ENCODE data around the gene SMLR1.

The SMLR1 gene

DNA sequence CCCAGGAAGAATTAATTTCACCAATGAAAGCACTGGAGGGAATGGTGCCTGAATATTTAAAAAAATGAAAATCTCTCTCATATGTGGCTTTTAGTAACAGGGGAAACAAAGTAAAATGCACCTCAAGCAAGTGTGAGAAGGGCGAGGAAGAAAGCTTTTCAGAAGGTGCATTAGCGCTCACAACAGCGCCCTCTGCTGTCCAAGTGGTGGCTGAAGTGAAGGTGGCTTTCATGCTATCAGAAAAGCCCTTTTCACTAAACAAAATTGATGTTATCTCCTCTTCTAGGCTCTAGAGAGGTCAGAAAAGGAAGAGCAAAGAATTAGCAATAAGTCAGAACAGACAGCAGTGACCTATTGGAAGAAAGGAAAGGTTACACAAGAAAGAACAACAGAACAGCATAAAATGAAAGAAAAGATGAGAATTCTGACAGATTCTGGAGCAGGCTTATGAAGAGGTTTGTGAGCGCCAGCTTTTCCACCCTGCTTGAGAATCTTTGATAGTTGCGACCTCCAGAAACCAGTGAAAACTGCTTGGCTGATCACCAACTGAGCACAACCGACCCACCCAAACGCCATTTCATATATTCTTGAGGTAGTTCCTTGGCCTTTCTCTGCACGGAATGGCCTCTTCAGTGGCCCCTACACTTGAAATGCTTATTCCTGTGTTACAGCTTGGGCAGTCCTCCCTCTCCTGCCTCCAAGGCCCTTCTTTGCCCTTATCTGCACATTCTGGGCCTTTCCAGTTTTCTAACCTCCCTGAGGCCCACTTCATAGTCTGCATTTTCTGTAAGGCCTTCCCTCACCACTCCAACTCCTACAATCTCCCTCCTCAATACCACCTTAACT, 45.3 kb downstream of the SMLR1 start:
- no peak overlapping the region for H3K4me3 ChIP-seq (ENCODE audit: low read depth, low read length)
- DNase-seq (ENCODE audit: low read depth): peak; percentile 69
- TF ChIP-seq, protein P1, sequence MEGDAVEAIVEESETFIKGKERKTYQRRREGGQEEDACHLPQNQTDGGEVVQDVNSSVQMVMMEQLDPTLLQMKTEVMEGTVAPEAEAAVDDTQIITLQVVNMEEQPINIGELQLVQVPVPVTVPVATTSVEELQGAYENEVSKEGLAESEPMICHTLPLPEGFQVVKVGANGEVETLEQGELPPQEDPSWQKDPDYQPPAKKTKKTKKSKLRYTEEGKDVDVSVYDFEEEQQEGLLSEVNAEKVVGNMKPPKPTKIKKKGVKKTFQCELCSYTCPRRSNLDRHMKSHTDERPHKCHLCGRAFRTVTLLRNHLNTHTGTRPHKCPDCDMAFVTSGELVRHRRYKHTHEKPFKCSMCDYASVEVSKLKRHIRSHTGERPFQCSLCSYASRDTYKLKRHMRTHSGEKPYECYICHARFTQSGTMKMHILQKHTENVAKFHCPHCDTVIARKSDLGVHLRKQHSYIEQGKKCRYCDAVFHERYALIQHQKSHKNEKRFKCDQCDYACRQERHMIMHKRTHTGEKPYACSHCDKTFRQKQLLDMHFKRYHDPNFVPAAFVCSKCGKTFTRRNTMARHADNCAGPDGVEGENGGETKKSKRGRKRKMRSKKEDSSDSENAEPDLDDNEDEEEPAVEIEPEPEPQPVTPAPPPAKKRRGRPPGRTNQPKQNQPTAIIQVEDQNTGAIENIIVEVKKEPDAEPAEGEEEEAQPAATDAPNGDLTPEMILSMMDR (IDR thresholded peaks at IDR 0.05; ENCODE audit: insufficient read depth, low read depth, low read length, missing control alignments): peak; percentile 89

GRCh38 chr6:130873746-130874145, 46.5 kb downstream of the SMLR1 start:
- no peak for DNase-seq (ENCODE audit: low read depth)
- TF ChIP-seq, protein P1 (IDR thresholded peaks at IDR 0.05; ENCODE audit: insufficient read depth, low read depth, low read length, missing control alignments): no peak
- H3K4me3 ChIP-seq (ENCODE audit: low read depth, low read length): no peak overlapping the region

- no peak for DNase-seq (ENCODE audit: low read depth)
- TF ChIP-seq, protein P1 (IDR thresholded peaks at IDR 0.05; ENCODE audit: insufficient read depth, low read depth, low read length, missing control alignments): no peak
These were observed 52.6 kb downstream of the SMLR1 start for GRCh38 chr6:130879826-130880225.

DNA sequence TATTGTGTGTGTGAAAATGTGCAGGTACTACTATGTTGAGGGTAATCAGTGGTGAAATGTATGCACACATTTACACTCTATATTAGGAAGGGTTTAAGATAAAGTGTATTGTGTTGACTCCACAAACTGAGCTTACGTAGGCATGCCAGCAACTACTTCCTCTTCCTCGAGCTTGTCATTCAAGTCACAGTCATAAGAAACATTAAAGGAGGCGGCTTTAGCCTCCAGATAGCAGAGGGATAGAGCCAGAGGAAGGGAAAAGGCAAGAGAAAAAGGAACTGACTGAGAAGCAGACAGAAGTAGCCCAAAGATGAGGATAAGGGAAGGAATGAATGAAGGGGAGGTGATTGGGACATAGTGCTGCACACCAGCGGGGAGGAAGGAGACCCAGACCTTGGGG, 55.2 kb downstream of the SMLR1 start:
- TF ChIP-seq, protein P1 (IDR thresholded peaks at IDR 0.05; ENCODE audit: insufficient read depth, low read depth, low read length, missing control alignments): no peak
- DNase-seq (ENCODE audit: low read depth): no peak

More at GRCh38 chr6:130879826-130880225, 52.6 kb downstream of the SMLR1 start:
- no peak overlapping the region for H3K4me3 ChIP-seq (ENCODE audit: low read depth, low read length)

DNA sequence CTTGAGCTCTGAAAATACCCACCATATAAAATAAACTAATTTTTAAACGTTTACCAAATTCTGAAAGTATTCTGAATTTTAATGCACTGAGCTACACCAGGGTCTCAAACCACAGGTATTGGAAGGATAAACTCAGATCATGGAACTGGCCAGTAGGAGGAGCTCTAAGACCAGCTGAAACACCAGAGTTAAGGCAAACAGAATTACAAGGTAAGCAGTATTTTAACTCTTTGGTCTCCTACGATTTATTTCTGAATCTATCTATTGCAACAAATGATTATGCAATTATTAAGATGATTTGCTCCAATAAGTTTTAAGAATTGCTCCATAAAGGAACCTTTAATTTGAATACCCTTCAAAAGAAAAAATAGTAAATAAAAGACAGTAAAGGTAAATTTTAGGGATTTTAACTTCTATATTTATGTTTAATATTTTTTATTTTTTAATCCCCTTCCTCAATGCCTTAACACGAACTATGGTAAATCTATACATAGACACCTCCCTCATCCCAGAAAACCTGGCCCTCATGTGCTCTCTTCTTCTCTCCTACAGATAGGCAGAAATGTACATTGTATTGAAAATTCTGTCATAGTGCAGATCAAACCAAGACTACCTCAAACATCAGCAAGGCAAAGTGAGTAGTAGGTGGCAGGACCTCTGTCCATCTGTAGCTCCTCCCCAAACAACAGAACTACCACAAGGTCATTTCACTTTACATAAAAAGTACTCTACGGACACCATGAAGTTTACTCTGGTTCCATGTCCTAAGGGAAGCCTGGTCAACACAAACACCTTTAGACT, 58.4 kb downstream of the SMLR1 start:
- peak; percentile 83 for DNase-seq (ENCODE audit: low read depth)
- TF ChIP-seq, protein P1 (IDR thresholded peaks at IDR 0.05; ENCODE audit: insufficient read depth, low read depth, low read length, missing control alignments): peak; percentile 79
- H3K4me3 ChIP-seq (ENCODE audit: low read depth, low read length): no peak overlapping the region

More for the DNA sequence above, 55.2 kb downstream of the SMLR1 start:
- H3K4me3 ChIP-seq (ENCODE audit: low read depth, low read length): no peak overlapping the region
